HepG2 (cell line): Measurements from ENCODE around the gene NOL12. TPM values are rescaled to one million over a fixed set of nuclear protein-coding genes. Genes with fewer than 3 reads are reported as not detected.

Experiments
- CERS6 ChIP-seq: sonication (generic); formaldehyde crosslinking; IDR thresholded peaks from 2 replicates; pipeline ENCODE4 v1.5.0; 2020; ENCODE audit warnings: missing genetic modification reagents
- CREBL2 ChIP-seq: sonication (generic); formaldehyde crosslinking; IDR thresholded peaks from 2 replicates; pipeline ENCODE4 v1.8.1; 2023; ENCODE audit warnings: missing genetic modification reagents, mild to moderate bottlenecking, borderline replicate concordance
- CTCF ChIP-seq: sonication (generic); formaldehyde crosslinking; IDR thresholded peaks from 2 replicates; pipeline ENCODE4 v1.5.0; 2020; ENCODE audit warnings: mild to moderate bottlenecking, missing genetic modification reagents, moderate library complexity
- GRHL1 ChIP-seq: sonication (generic); formaldehyde crosslinking; conservative IDR thresholded peaks from 2 replicates; pipeline ENCODE4 v1.8.0; 2022; ENCODE audit warnings: missing genetic modification reagents
- MYC ChIP-seq: sonication (generic); formaldehyde crosslinking; IDR thresholded peaks from 2 replicates; pipeline ENCODE4 v1.9.0; 2021; ENCODE audit warnings: missing genetic modification reagents, borderline replicate concordance
- MZF1 ChIP-seq: sonication (generic); formaldehyde crosslinking; IDR thresholded peaks from 2 replicates; pipeline ENCODE4 v1.8.1; 2023; ENCODE audit warnings: mild to moderate bottlenecking, missing genetic modification reagents, borderline replicate concordance
- POLR2G ChIP-seq: fragments of 200-400 bp; formaldehyde crosslinking; IDR thresholded peaks from 2 replicates; pipeline ENCODE4 v1.6.1; 2018; ENCODE audit warnings: mild to moderate bottlenecking, low read depth, low read length, moderate library complexity
- RARA ChIP-seq: IDR thresholded peaks from 2 replicates; pipeline ENCODE4 v1.6.1; 2016; ENCODE audit warnings: missing genetic modification reagents, missing compliant biosample characterization
- RXRB ChIP-seq: IDR thresholded peaks from 2 replicates; pipeline ENCODE4 v1.6.1; 2016; ENCODE audit warnings: borderline replicate concordance, missing genetic modification reagents, missing compliant biosample characterization
- SAP130 ChIP-seq: IDR thresholded peaks from 2 replicates; pipeline ENCODE4 v1.6.1; 2016; ENCODE audit warnings: low read depth
- ZBTB2 ChIP-seq: sonication (generic); formaldehyde crosslinking; IDR thresholded peaks from 2 replicates; pipeline ENCODE4 v1.8.0; 2022; ENCODE audit warnings: low read depth, missing genetic modification reagents
- ZKSCAN8 ChIP-seq: IDR thresholded peaks from 2 replicates; pipeline ENCODE4 v1.6.1; 2016; ENCODE audit warnings: borderline replicate concordance, missing genetic modification reagents, missing compliant biosample characterization
- ZMAT5 ChIP-seq: sonication (generic); formaldehyde crosslinking; IDR thresholded peaks from 2 replicates; pipeline ENCODE4 v1.5.0; 2020; ENCODE audit warnings: mild to moderate bottlenecking, low read depth, missing genetic modification reagents, borderline replicate concordance
- ZNF350 ChIP-seq: sonication (generic); formaldehyde crosslinking; IDR thresholded peaks from 2 replicates; pipeline ENCODE4 v1.4.0; 2020; ENCODE audit warnings: mild to moderate bottlenecking, low read depth, missing genetic modification reagents, borderline replicate concordance
- ZNF430 ChIP-seq: sonication (generic); formaldehyde crosslinking; IDR thresholded peaks from 2 replicates; pipeline ENCODE4 v1.9.0; 2021; ENCODE audit warnings: mild to moderate bottlenecking, missing genetic modification reagents
- ZNF761 ChIP-seq: sonication (generic); formaldehyde crosslinking; conservative IDR thresholded peaks from 2 replicates; pipeline ENCODE4 v1.4.0; 2020; ENCODE audit warnings: mild to moderate bottlenecking, missing genetic modification reagents
- polyA plus RNA-seq, 8 experiments: library from polyadenylated mRNA; depleted of rRNA in 3 of 8; stranded (reverse) in 7 of 8; unstranded in 1 of 8; fragments of >200 nt; fragmentation: Illumina TruSeq in 4 of 8; extraction: Trizol in 4 of 8; gene quantifications; 2 replicates each; pipeline versions ENCODE4 v1.2.1 to v1.2.3, GENCODE V29; 2011 to 2016; ENCODE audit warnings: low read depth in 4 of 8, missing spikeins in 1 of 8, mixed read lengths in 1 of 8; ENCODE audit not compliant: insufficient read depth in 1 of 8
- total RNA-seq, 5 experiments: library from RNA; depleted of rRNA; stranded (reverse); fragments of >200 nt; fragmentation: Illumina TruSeq; extraction: Trizol; gene quantifications; 2 replicates each; pipeline ENCODE4 v1.2.3, GENCODE V29; 2016; ENCODE audit warnings: low read depth in 1 of 5
- TF ChIP-seq, protein P1 (sequence below): sonication (generic); formaldehyde crosslinking; IDR thresholded peaks from 2 replicates; pipeline ENCODE4 v1.4.0; 2020; ENCODE audit warnings: missing genetic modification reagents; ENCODE audit errors: not compliant biosample characterization
- TF ChIP-seq, protein P2 (sequence below): IDR thresholded peaks from 2 replicates; pipeline ENCODE4 v1.6.1; 2016; ENCODE audit warnings: mild to moderate bottlenecking, missing biosample characterization, missing genetic modification reagents
- TF ChIP-seq, protein P3 (sequence below): IDR thresholded peaks from 2 replicates; pipeline ENCODE4 v1.6.1; 2016

The NOL12 gene
- total and polyA plus RNA-seq, 2 of the 13 experiments (the other 11 are each of a cell fraction or from before 2014, with no cell fraction given): 14.3 to 31.4 TPM

- TF ChIP-seq GRHL1 (CRISPR knock-in tag): no peak
- TF ChIP-seq ZKSCAN8 (CRISPR knock-in tag): peak; percentile 98
- no peak for TF ChIP-seq ZNF430 (CRISPR knock-in tag)
- no peak for TF ChIP-seq RARA (CRISPR knock-in tag)
- TF ChIP-seq MYC (CRISPR knock-in tag): peak; percentile 32; the same call in 1 of the 2 replicates
- TF ChIP-seq ZNF350 (CRISPR knock-in tag): no peak; the same call in 1 of the 2 replicates
- TF ChIP-seq CTCF (CRISPR knock-in tag): peak; percentile 54
- TF ChIP-seq, protein P1, sequence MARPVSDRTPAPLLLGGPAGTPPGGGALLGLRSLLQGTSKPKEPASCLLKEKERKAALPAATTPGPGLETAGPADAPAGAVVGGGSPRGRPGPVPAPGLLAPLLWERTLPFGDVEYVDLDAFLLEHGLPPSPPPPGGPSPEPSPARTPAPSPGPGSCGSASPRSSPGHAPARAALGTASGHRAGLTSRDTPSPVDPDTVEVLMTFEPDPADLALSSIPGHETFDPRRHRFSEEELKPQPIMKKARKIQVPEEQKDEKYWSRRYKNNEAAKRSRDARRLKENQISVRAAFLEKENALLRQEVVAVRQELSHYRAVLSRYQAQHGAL: no peak
- TF ChIP-seq CREBL2 (CRISPR knock-in tag): no peak
- no peak for TF ChIP-seq CERS6 (CRISPR knock-in tag)
- no peak for TF ChIP-seq ZMAT5 (CRISPR knock-in tag)
- peak; percentile 93; the same call in 1 of the 2 replicates for TF ChIP-seq ZNF761
- TF ChIP-seq, protein P2, sequence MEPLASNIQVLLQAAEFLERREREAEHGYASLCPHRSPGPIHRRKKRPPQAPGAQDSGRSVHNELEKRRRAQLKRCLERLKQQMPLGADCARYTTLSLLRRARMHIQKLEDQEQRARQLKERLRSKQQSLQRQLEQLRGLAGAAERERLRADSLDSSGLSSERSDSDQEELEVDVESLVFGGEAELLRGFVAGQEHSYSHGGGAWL: no peak
- TF ChIP-seq ZBTB2: no peak; the same call in 1 of the 2 replicates
- peak; percentile 71 for TF ChIP-seq SAP130 (CRISPR knock-in tag)
- TF ChIP-seq, protein P3, sequence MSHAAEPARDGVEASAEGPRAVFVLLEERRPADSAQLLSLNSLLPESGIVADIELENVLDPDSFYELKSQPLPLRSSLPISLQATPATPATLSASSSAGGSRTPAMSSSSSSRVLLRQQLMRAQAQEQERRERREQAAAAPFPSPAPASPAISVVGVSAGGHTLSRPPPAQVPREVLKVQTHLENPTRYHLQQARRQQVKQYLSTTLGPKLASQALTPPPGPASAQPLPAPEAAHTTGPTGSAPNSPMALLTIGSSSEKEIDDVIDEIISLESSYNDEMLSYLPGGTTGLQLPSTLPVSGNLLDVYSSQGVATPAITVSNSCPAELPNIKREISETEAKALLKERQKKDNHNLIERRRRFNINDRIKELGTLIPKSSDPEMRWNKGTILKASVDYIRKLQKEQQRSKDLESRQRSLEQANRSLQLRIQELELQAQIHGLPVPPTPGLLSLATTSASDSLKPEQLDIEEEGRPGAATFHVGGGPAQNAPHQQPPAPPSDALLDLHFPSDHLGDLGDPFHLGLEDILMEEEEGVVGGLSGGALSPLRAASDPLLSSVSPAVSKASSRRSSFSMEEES (CRISPR knock-in tag): no peak
- peak; percentile 32; the same call in 1 of the 2 replicates for TF ChIP-seq RXRB (CRISPR knock-in tag)
- TF ChIP-seq POLR2G: peak; percentile 54; the same call in 1 of the 2 replicates
- no peak for TF ChIP-seq MZF1
Measured at GRCh38 chr22:37638391-37639069, 47.6 kb upstream of the NOL12 start (continued).
